ENCODE measurements around the gene HECA.
A peak's percentile ranks its signal among the peaks of the same experiment; 100 is the strongest.
"Not testable (repeated sequence)": the region's sequence is repeated elsewhere in the genome, so short reads cannot be mapped to it uniquely, and the experiment has no call there.

The HECA gene

DNA sequence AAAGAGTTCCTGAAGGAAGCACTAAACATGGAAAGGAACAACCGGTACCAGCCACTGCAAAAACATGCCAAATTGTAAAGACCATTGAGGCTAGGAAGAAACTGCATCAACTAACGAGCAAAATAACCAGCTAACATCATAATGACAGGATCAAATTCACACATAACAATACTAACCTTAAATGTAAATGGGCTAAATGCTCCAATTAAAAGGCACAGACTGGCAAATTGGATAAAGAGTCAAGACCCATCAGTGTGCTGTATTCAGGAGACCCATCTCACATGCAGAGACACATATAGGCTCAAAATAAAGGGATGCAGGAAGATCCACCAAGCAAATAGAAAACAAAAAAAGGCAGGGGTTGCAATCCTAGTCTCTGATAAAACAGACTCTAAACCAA, 77.6 kb downstream of the HECA start:
- DNase-seq = not testable (repeated sequence)

DNA sequence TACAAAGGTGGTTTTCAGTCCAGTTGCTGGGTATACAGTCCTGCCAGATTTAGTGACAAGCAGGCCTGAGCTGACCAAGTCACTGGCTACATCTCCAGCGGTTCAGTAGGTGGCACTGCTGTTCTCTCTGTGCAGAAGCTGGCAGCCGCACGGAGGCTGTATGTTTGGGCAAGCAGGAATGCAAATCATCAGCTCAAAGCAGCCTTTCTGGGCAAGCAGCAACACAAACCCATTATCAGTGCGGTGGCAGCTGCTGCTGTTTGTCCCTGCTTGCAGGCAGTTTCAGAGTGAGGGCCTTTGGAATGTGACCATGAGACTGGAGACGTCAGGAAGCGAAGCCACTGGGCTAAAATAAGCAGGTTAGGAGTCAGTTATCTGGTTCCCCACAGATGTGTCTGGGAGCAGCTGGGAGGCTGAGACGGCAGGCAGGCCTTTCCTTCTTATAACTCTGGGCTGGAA, 84.4 kb downstream of the HECA start:
- DNase-seq = peak; percentile 44 to 81

DNA sequence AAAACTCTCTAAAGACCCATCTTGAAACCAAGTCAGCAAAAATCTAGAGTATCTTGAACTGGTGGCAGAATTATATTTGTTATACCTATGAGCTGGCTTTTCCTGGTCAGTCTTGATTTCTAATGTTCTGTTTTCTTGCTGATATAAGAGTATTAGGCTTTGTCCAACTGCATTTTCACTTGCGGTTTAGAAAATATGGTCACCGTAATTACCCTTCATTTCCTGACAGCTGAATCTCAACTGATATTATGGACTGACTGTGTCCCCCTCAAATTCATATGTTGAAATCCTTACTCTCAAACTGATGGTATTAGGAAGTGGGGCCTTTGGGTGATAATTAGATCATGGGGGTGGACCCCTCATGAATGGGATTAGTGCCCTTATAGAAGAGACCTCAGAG, 84.9 kb downstream of the HECA start:
- no peak for DNase-seq

DNA sequence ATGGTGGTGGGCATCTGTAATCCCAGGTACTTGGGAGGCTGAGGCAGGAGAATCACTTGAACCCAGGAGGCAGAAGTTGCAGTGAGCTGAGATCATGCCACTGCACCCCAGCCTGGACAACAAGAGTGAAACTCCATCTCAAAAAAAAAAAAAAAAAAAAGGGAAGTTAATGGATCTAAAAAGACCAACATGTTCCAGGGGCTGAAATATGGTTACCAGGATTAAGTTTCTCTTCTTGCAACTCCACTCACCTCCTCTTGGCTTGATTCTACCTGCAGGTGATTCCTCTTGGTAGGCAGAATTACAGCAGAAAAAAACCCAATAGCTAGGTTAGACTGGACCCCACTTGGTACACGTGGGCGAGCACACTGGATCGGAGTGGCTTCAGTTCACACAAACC, 93.5 kb downstream of the HECA start:
- peak in 1 of 2 donors; percentile 43 for DNase-seq
